HCT116 (cell line): ENCODE data around the gene SEMA4D. TPM values are rescaled to one million over a fixed set of nuclear protein-coding genes. Genes with fewer than 3 reads are reported as not detected.

Source experiments
- ATAC-seq: fragments of 200-7000 bp; cut with Tn5 transposase; 2 replicates; pipeline ENCODE4 v1.9.1; 2020; ENCODE audit warnings: mild to moderate bottlenecking, moderate library complexity
- BruUV-seq: library from RNA; stranded (reverse); fragments of 400-500 nt; replicated peaks from 2 replicates; lab custom pipeline; 2021; lab: Mats Ljungman, UMichigan
- CTCF ChIA-PET: fragments of 300-600 bp; sonication (Branson Sonifier 250); formaldehyde crosslinking; loops from one replicate; lab custom pipeline; 2021; ENCODE audit warnings: antibody characterized with exemption; lab: Charles Lee
- POLR2A ChIA-PET: fragments of 300-600, 350-600 bp; sonication (Branson Sonifier 250); formaldehyde crosslinking; loops from one replicate; lab custom pipeline; 2021; ENCODE audit warnings: antibody characterized with exemption; lab: Charles Lee
- RAD21 ChIA-PET, 2 experiments: fragments of 300-600 bp; sonication (Branson Sonifier 250); formaldehyde crosslinking; loops; one replicate each; lab custom pipeline; 2023; ENCODE audit warnings: low total read pairs in 2 of 2; ENCODE audit not compliant: uncharacterized antibody in 2 of 2, unreplicated experiment in 2 of 2, low non-redundant PET in 1 of 2; lab: Charles Lee
- DNase-seq: peaks from one replicate; pipeline ENCODE4 v3.0.0-alpha.2; 2010; ENCODE audit warnings: low read depth, low spot score
- H2AFZ ChIP-seq: fragments of 200-600 bp; shearing (Covaris generic), sonication (generic); 2 replicates; pipeline ENCODE4 v1.6.1; 2017; ENCODE audit warnings: low read depth, mixed run types, mixed read lengths, antibody characterized with exemption, low read length; ENCODE audit not compliant: poor library complexity, severe bottlenecking
- H3K27ac ChIP-seq: 2 replicates; pipeline ENCODE4 v1.5.1; 2012; ENCODE audit warnings: low read depth, low read length
- H3K27me3 ChIP-seq: fragments of 200-600 bp; sonication (generic); 2 replicates; pipeline ENCODE4 v1.6.1; 2016; ENCODE audit warnings: mixed run types, low read length, mixed read lengths; ENCODE audit not compliant: insufficient read depth
- H3K36me3 ChIP-seq, 2 experiments: fragments of 200-500 bp in 1 of 2; fragments of 200-600 bp in 1 of 2; sonication (Bioruptor generic) in 1 of 2; sonication (generic) in 1 of 2; 2 replicates each; pipeline versions ENCODE4 v1.5.1 to v1.6.1; 2014 to 2016; ENCODE audit warnings: low read length in 2 of 2, inconsistent platforms in 1 of 2, mixed read lengths in 1 of 2, mixed run types in 1 of 2; ENCODE audit not compliant: insufficient read depth in 2 of 2, control insufficient read depth in 1 of 2
- H3K4me1 ChIP-seq, 2 experiments: fragments of 200-600 bp in 1 of 2; sonication (generic) in 1 of 2; 2 replicates each; pipeline versions ENCODE4 v1.5.1 to v1.6.1; 2012 to 2017; ENCODE audit warnings: low read length in 2 of 2, inconsistent platforms in 1 of 2, mild to moderate bottlenecking in 1 of 2, mixed read lengths in 1 of 2, mixed run types in 1 of 2, moderate library complexity in 1 of 2; ENCODE audit not compliant: insufficient read depth in 2 of 2, control insufficient read depth in 1 of 2
- H3K4me2 ChIP-seq: fragments of 200-600 bp; sonication (generic); 2 replicates; pipeline ENCODE4 v1.6.1; 2017; ENCODE audit warnings: mixed run types, low read length, mixed read lengths
- H3K4me3 ChIP-seq, 2 experiments: fragments of 200-600 bp in 1 of 2; sonication (generic) in 1 of 2; replicated peaks in 1 of 2; 2 replicates each; pipeline ENCODE4 v1.5.1; 2011 to 2016; ENCODE audit warnings: low read length in 2 of 2, control low read depth in 1 of 2, low read depth in 1 of 2, mild to moderate bottlenecking in 1 of 2, mixed read lengths in 1 of 2, mixed run types in 1 of 2
- H3K79me2 ChIP-seq: fragments of 200-600 bp; sonication (generic); 2 replicates; pipeline ENCODE4 v1.6.1; 2017; ENCODE audit warnings: mild to moderate bottlenecking, mixed run types, low read length, moderate library complexity, mixed read lengths; ENCODE audit not compliant: insufficient read depth
- H3K9ac ChIP-seq: fragments of 200-600 bp; sonication (generic); 2 replicates; pipeline ENCODE4 v1.6.1; 2016; ENCODE audit warnings: low read length, mixed read lengths
- H3K9me2 ChIP-seq: fragments of 200-600 bp; sonication (generic), shearing (Covaris generic); 2 replicates; pipeline ENCODE4 v1.6.1; 2017; ENCODE audit warnings: mixed run types, mild to moderate bottlenecking, moderate library complexity; ENCODE audit not compliant: insufficient read depth
- H3K9me3 ChIP-seq, 2 experiments: fragments of 200-500 bp in 1 of 2; fragments of 200-600 bp in 1 of 2; sonication (Bioruptor generic) in 1 of 2; sonication (generic) in 1 of 2; 2 replicates each; pipeline ENCODE4 v1.6.1; 2014 to 2017; ENCODE audit warnings: low read length in 2 of 2, mixed read lengths in 2 of 2, inconsistent platforms in 1 of 2, low read depth in 1 of 2, mild to moderate bottlenecking in 1 of 2, mixed run types in 1 of 2, moderate library complexity in 1 of 2; ENCODE audit not compliant: control insufficient read depth in 1 of 2, insufficient read depth in 1 of 2
- H4K20me1 ChIP-seq: fragments of 200-600 bp; sonication (generic), shearing (Covaris generic); 2 replicates; pipeline ENCODE4 v1.6.1; 2017; ENCODE audit warnings: mixed run types, mild to moderate bottlenecking, moderate library complexity; ENCODE audit not compliant: insufficient read depth
- ATF3 ChIP-seq: IDR thresholded peaks from 2 replicates; pipeline ENCODE4 v1.6.1; 2012
- CBX3 ChIP-seq: IDR thresholded peaks from 2 replicates; pipeline ENCODE4 v1.6.1; 2012; ENCODE audit warnings: low read depth
- CEBPB ChIP-seq: IDR thresholded peaks from 2 replicates; pipeline ENCODE4 v1.6.1; 2012; ENCODE audit warnings: low read depth
- ELF1 ChIP-seq: IDR thresholded peaks from 2 replicates; pipeline ENCODE4 v1.6.1; 2012; ENCODE audit warnings: low read depth, borderline replicate concordance
- EZH2 ChIP-seq: fragments of 200-600 bp; sonication (generic); IDR thresholded peaks from 2 replicates; pipeline ENCODE4 v1.6.1; 2017; ENCODE audit warnings: antibody characterized with exemption, mixed run types
- EZH2phosphoT487 ChIP-seq: fragments of 200-600 bp; IDR thresholded peaks from 2 replicates; pipeline ENCODE4 v1.6.1; 2018; ENCODE audit warnings: antibody characterized with exemption, borderline replicate concordance
- FOSL1 ChIP-seq: IDR thresholded peaks from 2 replicates; pipeline ENCODE4 v1.6.1; 2012; ENCODE audit warnings: low read depth
- MAX ChIP-seq: IDR thresholded peaks from 2 replicates; pipeline ENCODE4 v1.6.1; 2012
- POLR2A ChIP-seq: IDR thresholded peaks from 2 replicates; pipeline ENCODE4 v1.7.0; 2011; ENCODE audit warnings: borderline replicate concordance; ENCODE audit not compliant: insufficient read depth, insufficient read length; ENCODE audit errors: extremely low read depth
- SP1 ChIP-seq: IDR thresholded peaks from 2 replicates; pipeline ENCODE4 v1.6.1; 2012; ENCODE audit warnings: low read depth
- SRF ChIP-seq: IDR thresholded peaks from 2 replicates; pipeline ENCODE4 v1.6.1; 2012; ENCODE audit warnings: low read depth
- TCF7L2 ChIP-seq: IDR thresholded peaks from 2 replicates; pipeline ENCODE4 v1.7.0; 2011; ENCODE audit warnings: borderline replicate concordance, inconsistent platforms; ENCODE audit not compliant: insufficient read depth, insufficient read length; ENCODE audit errors: extremely low read depth
- ZBTB33 ChIP-seq: IDR thresholded peaks from 2 replicates; pipeline ENCODE4 v1.6.1; 2011; ENCODE audit warnings: mild to moderate bottlenecking, low read length, moderate library complexity; ENCODE audit not compliant: insufficient replicate concordance; ENCODE audit errors: extremely low read depth
- intact Hi-C: fragments of 100-400 bp; cut with micrococcal nuclease; formaldehyde crosslinking; loops from 2 replicates; pipeline ENCODE4 v1.10.0; 2022
- total RNA-seq: library from RNA; stranded (reverse); gene quantifications from one replicate; pipeline ENCODE4 v1.2.1, GENCODE V29; 2021; ENCODE audit not compliant: unreplicated experiment
- TF ChIP-seq, protein P1 (sequence below): IDR thresholded peaks from 2 replicates; pipeline ENCODE4 v1.6.1; 2012; ENCODE audit warnings: low read depth

SEMA4D gene
- total RNA-seq, 1 experiment from 2014 or later, result 32.0 TPM

GRCh38 chr9:89383721-89384300, 114.1 kb downstream of the SEMA4D start:
- BruUV-seq, result no TSS peak
- intact Hi-C loops, result no loop called here
- ChIA-PET POLR2A (no interaction called here), RAD21 (no interaction called here), CTCF (interaction anchor here (0.8 kb wide), 1 partner anchor 165 kb away, joined by 3 read pairs; no protein-coding TSS in a partner anchor)
- Histone ChIP-seq H2AFZ (no peak overlapping the region), H3K4me2 (no peak overlapping the region), H3K9ac (no peak overlapping the region), H3K36me3 (no peaks in the 10 kb centered on the region; a peak in 1 of 4 replicates), H4K20me1 (no peaks in the 10 kb centered on the region), H3K79me2 (no peaks in the 10 kb centered on the region), H3K27me3 (no peaks in the 10 kb centered on the region), H3K9me2 (no peaks in the 10 kb centered on the region), H3K9me3 (no peaks in the 10 kb centered on the region), H3K4me3 (no peak overlapping the region), H3K4me1 (no peaks in the 10 kb centered on the region), H3K27ac (no peak overlapping the region)
- ATAC-seq (no peak), DNase-seq (no peak)
- TF ChIP-seq ZBTB33 (no peak), TCF7L2 (no peak), POLR2A (no peak)

DNA sequence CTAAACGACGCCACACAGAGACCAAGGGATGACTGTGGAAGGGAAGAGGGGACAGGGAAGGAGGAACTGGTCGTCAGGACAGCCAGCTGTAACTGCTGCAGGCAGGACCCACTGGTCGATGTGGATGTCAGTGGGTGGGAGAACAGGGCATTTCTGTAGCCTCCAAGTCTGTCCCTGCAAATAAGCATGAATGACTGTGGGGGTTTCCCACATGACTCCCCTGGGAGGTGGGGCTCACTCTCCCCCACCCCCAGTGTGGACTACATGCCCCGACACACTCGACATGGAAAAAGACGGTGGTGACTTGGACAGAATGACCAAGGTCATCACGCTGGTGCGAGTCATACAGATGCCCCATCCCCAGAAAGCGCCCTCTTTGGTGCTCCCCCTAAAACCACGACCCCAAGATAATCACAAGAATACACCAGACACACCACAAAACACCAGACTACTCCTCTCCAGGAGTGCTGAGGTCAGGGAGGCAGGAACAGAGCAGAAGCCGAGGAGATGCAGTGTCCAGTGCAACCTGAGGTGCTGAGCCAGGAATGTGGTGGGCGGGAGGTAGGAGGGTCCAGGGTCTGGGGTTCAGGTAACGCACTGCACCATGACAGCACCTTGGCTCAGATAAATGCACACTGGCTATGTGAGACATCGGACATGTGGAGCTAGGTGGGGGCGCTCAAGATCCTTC, 114.7 kb downstream of the SEMA4D start:
- Histone ChIP-seq H3K4me3 (no peak overlapping the region), H3K27me3 (no peaks in the 10 kb centered on the region), H3K9me2 (no peaks in the 10 kb centered on the region), H4K20me1 (no peaks in the 10 kb centered on the region), H2AFZ (no peak overlapping the region), H3K4me2 (no peak overlapping the region), H3K9me3 (no peaks in the 10 kb centered on the region), H3K79me2 (no peaks in the 10 kb centered on the region), H3K27ac (no peak overlapping the region), H3K36me3 (no peaks in the 10 kb centered on the region; a peak in 1 of 4 replicates), H3K9ac (no peak overlapping the region), H3K4me1 (no peaks in the 10 kb centered on the region)
- RAD21 ChIA-PET, result no interaction called here
- no TSS peak for BruUV-seq
- ATAC-seq (no peak), DNase-seq (no peak)
- CTCF ChIA-PET, result interaction anchor here (0.8 kb wide), 1 partner anchor 166 kb away, joined by 3 read pairs; no protein-coding TSS in a partner anchor
- POLR2A ChIA-PET, result no interaction called here
- intact Hi-C loops, result no loop called here
- no peak for TF ChIP-seq ELF1
- TF ChIP-seq, protein P1, sequence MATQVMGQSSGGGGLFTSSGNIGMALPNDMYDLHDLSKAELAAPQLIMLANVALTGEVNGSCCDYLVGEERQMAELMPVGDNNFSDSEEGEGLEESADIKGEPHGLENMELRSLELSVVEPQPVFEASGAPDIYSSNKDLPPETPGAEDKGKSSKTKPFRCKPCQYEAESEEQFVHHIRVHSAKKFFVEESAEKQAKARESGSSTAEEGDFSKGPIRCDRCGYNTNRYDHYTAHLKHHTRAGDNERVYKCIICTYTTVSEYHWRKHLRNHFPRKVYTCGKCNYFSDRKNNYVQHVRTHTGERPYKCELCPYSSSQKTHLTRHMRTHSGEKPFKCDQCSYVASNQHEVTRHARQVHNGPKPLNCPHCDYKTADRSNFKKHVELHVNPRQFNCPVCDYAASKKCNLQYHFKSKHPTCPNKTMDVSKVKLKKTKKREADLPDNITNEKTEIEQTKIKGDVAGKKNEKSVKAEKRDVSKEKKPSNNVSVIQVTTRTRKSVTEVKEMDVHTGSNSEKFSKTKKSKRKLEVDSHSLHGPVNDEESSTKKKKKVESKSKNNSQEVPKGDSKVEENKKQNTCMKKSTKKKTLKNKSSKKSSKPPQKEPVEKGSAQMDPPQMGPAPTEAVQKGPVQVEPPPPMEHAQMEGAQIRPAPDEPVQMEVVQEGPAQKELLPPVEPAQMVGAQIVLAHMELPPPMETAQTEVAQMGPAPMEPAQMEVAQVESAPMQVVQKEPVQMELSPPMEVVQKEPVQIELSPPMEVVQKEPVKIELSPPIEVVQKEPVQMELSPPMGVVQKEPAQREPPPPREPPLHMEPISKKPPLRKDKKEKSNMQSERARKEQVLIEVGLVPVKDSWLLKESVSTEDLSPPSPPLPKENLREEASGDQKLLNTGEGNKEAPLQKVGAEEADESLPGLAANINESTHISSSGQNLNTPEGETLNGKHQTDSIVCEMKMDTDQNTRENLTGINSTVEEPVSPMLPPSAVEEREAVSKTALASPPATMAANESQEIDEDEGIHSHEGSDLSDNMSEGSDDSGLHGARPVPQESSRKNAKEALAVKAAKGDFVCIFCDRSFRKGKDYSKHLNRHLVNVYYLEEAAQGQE, result no peak
- TF ChIP-seq TCF7L2, result no peak
- no peak for TF ChIP-seq MAX
- TF ChIP-seq SP1, result no peak
- no peak for TF ChIP-seq ATF3
- no peak for TF ChIP-seq FOSL1
- no peak for TF ChIP-seq CEBPB
- no peak for TF ChIP-seq EZH2
- no peak for TF ChIP-seq EZH2phosphoT487
- TF ChIP-seq CBX3, result no peak
- TF ChIP-seq SRF, result no peak
